Measurements from ENCODE around the gene ITGAE. TPM values are rescaled to one million over a fixed set of nuclear protein-coding genes. Genes with fewer than 3 reads are reported as not detected.

The ITGAE gene
- total RNA-seq, 1 experiment from 2014 or later, result 14.7 TPM

DNA sequence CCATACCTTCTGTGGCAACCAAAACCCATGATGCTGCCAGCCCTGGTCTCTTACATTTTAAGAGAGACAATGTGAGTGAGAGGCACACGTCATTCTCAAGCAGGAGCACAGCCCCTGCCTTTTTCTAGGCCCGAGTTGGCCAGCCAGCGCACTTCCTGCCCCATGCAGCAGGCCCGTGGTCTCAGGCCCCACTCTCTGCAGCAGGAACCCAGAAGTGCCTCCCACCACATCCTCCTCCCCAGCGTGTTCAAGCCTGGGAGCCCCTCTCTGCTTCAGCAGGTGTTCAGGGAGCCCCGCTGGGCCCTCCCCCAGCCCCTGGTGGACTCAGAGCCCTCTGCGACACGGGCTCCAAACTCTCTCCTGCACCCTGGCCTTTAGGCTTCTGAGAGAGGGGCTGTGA is 30.5 kb downstream of the ITGAE start:
- Mint-ChIP-seq H3K36me3 (ENCODE audit: insufficient read depth, unreplicated experiment) (no peaks in the 10 kb centered on the region), H3K4me1 (ENCODE audit: low read depth, unreplicated experiment) (no peaks in the 10 kb centered on the region), H3K9me3 (ENCODE audit: low read depth, unreplicated experiment) (no peaks in the 10 kb centered on the region), H3K27ac (ENCODE audit: unreplicated experiment) (no peak overlapping the region), H3K27me3 (ENCODE audit: unreplicated experiment) (peaks cover 17% of the 10 kb centered on the region), H3K4me3 (ENCODE audit: low read depth, unreplicated experiment) (no peak overlapping the region)
- BruUV-seq (replicated peaks), result no TSS peak
- intact Hi-C loops (cut with micrococcal nuclease; ENCODE audit: unreplicated experiment), result no loop called here
- TF ChIP-seq, protein P1, sequence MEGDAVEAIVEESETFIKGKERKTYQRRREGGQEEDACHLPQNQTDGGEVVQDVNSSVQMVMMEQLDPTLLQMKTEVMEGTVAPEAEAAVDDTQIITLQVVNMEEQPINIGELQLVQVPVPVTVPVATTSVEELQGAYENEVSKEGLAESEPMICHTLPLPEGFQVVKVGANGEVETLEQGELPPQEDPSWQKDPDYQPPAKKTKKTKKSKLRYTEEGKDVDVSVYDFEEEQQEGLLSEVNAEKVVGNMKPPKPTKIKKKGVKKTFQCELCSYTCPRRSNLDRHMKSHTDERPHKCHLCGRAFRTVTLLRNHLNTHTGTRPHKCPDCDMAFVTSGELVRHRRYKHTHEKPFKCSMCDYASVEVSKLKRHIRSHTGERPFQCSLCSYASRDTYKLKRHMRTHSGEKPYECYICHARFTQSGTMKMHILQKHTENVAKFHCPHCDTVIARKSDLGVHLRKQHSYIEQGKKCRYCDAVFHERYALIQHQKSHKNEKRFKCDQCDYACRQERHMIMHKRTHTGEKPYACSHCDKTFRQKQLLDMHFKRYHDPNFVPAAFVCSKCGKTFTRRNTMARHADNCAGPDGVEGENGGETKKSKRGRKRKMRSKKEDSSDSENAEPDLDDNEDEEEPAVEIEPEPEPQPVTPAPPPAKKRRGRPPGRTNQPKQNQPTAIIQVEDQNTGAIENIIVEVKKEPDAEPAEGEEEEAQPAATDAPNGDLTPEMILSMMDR (IDR thresholded peaks at IDR 0.05; ENCODE audit: unreplicated experiment), result no peak
- no peak for DNase-seq
- CTCF ChIA-PET, result no interaction called here

DNA sequence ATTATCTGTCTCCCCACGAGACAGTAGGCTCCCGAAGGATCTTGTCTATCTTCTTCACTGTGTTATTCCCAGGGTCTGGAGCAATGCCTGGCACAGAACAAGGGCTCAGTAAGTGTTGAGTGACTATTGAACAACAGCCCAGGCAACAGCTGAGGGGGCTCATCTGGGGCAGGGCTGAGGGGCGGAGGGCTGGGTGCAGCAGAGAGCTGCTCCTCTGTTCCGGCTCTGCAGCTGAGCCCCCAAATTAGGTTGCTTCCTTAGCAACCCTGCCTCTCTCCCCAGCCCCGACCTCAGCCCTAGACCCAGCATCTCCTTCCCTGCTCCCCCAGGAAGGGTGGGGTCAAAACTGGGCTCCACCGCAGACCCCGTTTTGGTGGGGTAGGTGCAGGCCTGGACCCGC is 32.2 kb downstream of the ITGAE start:
- H3K4me1 Mint-ChIP-seq (ENCODE audit: low read depth, unreplicated experiment), result no peaks in the 10 kb centered on the region
- intact Hi-C loops (cut with micrococcal nuclease; ENCODE audit: unreplicated experiment), result no loop called here
- H3K9me3 Mint-ChIP-seq (ENCODE audit: low read depth, unreplicated experiment), result no peaks in the 10 kb centered on the region
- BruUV-seq (replicated peaks), result no TSS peak
- no peaks in the 10 kb centered on the region for H3K36me3 Mint-ChIP-seq (ENCODE audit: insufficient read depth, unreplicated experiment)
- CTCF ChIA-PET, result no interaction called here
- H3K27ac Mint-ChIP-seq (ENCODE audit: unreplicated experiment), result no peak overlapping the region
- H3K27me3 Mint-ChIP-seq (ENCODE audit: unreplicated experiment), result peaks cover 22% of the 10 kb centered on the region
- no peak for DNase-seq
- H3K4me3 Mint-ChIP-seq (ENCODE audit: low read depth, unreplicated experiment), result no peak overlapping the region
- TF ChIP-seq, protein P1 (IDR thresholded peaks at IDR 0.05; ENCODE audit: unreplicated experiment), result no peak

DNA sequence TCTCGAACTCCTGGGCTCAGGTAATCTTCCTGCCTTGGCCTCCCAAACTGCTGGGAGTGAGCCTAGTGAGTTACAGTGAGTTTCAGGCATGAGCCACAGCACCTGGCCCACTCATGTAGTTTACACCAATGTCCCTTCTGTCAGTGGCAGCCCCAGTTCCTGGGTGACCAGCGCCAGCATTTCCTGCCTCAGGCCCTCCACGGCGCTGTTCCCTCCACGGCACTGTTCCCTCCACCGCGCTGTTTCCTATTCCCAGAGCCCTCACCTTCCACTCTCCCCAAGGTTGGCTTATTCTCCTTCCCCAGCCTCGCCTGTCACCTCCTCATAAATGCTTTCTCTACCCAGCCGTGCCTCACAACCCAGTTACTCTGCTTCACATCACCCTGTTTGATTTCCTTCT is 32.6 kb downstream of the ITGAE start:
- intact Hi-C loops (cut with micrococcal nuclease; ENCODE audit: unreplicated experiment), result no loop called here
- Mint-ChIP-seq H3K36me3 (ENCODE audit: insufficient read depth, unreplicated experiment) (no peaks in the 10 kb centered on the region), H3K9me3 (ENCODE audit: low read depth, unreplicated experiment) (no peaks in the 10 kb centered on the region), H3K4me1 (ENCODE audit: low read depth, unreplicated experiment) (no peaks in the 10 kb centered on the region), H3K27ac (ENCODE audit: unreplicated experiment) (no peak overlapping the region), H3K4me3 (ENCODE audit: low read depth, unreplicated experiment) (no peak overlapping the region), H3K27me3 (ENCODE audit: unreplicated experiment) (peaks cover 22% of the 10 kb centered on the region)
- TF ChIP-seq, protein P1 (IDR thresholded peaks at IDR 0.05; ENCODE audit: unreplicated experiment), result no peak
- CTCF ChIA-PET, result no interaction called here
- no TSS peak for BruUV-seq (replicated peaks)
- no peak for DNase-seq

DNA sequence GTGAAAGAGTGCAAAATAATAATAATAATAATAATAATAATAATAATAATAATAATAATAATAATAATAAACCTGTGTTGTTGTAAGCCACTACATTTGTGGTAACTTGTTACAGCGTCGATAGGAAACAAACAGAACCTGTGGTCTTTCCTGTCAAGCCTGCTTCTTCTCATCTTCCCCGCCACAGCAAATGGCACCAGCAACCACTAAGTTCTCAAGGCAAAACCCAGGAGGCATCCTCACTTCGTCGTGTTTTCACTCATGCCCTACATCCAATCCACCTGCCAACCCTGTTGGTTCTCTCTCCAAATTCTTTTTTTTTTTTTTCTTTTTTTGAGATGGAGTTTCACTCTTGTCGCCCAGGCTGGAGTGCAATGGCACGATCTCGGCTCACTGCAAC is 34.2 kb downstream of the ITGAE start:
- Mint-ChIP-seq H3K36me3 (ENCODE audit: insufficient read depth, unreplicated experiment) (no peaks in the 10 kb centered on the region), H3K27ac (ENCODE audit: unreplicated experiment) (no peak overlapping the region), H3K4me3 (ENCODE audit: low read depth, unreplicated experiment) (no peak overlapping the region), H3K27me3 (ENCODE audit: unreplicated experiment) (peaks cover 22% of the 10 kb centered on the region), H3K4me1 (ENCODE audit: low read depth, unreplicated experiment) (no peaks in the 10 kb centered on the region), H3K9me3 (ENCODE audit: low read depth, unreplicated experiment) (no peaks in the 10 kb centered on the region)
- CTCF ChIA-PET, result no interaction called here
- intact Hi-C loops (cut with micrococcal nuclease; ENCODE audit: unreplicated experiment), result no loop called here
- DNase-seq, result no peak
- TF ChIP-seq, protein P1 (IDR thresholded peaks at IDR 0.05; ENCODE audit: unreplicated experiment), result no peak
- no TSS peak for BruUV-seq (replicated peaks)

DNA sequence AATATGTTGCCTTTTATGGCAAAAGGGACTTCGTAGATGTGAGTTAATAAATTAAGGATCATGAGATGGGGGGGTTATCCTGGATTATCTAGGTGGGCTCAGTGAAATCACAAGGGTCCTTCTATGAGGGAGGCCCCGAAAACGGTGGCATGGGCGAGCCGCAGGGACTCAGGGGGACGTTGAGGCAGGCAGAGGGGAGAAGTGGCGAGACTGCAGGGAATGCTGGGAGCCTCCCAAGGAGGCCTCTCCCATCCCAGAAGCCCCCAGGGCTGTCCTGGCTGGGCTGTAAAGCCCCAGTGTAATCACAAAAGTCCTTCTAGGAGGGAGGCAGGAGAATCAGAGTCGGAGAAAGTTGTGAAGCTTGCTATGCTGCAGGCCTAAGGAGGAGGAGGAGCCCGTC is 35.0 kb downstream of the ITGAE start:
- Mint-ChIP-seq H3K9me3 (ENCODE audit: low read depth, unreplicated experiment) (no peaks in the 10 kb centered on the region), H3K27me3 (ENCODE audit: unreplicated experiment) (peaks cover 22% of the 10 kb centered on the region), H3K36me3 (ENCODE audit: insufficient read depth, unreplicated experiment) (no peaks in the 10 kb centered on the region), H3K27ac (ENCODE audit: unreplicated experiment) (no peak overlapping the region), H3K4me1 (ENCODE audit: low read depth, unreplicated experiment) (no peaks in the 10 kb centered on the region), H3K4me3 (ENCODE audit: low read depth, unreplicated experiment) (no peak overlapping the region)
- no peak for DNase-seq
- intact Hi-C loops (cut with micrococcal nuclease; ENCODE audit: unreplicated experiment), result no loop called here
- BruUV-seq (replicated peaks), result no TSS peak
- TF ChIP-seq, protein P1 (IDR thresholded peaks at IDR 0.05; ENCODE audit: unreplicated experiment), result no peak
- CTCF ChIA-PET, result no interaction called here
